Left ventricle myocardium inferior (tissue), 1 donor: ENCODE data around the gene PCNX3. TPM values are rescaled to one million over a fixed set of nuclear protein-coding genes. Genes with fewer than 3 reads are reported as not detected.

Source experiments
- DNase-seq: peaks from one replicate; pipeline ENCODE4 v3.0.0-alpha.2; 2020
- H3K27ac ChIP-seq: fragments of 200-600 bp; replicated peaks from 2 replicates; pipeline ENCODE4 v1.8.0; 2021
- H3K27me3 ChIP-seq: fragments of 200-600 bp; 2 replicates; pipeline ENCODE4 v1.8.0; 2021; ENCODE audit warnings: low read depth
- H3K36me3 ChIP-seq: fragments of 200-600 bp; 2 replicates; pipeline ENCODE4 v1.8.0; 2021
- H3K4me1 ChIP-seq: fragments of 200-600 bp; 2 replicates; pipeline ENCODE4 v1.8.0; 2021
- H3K4me3 ChIP-seq: fragments of 200-600 bp; 2 replicates; pipeline ENCODE4 v1.8.0; 2021; ENCODE audit warnings: mild to moderate bottlenecking, moderate library complexity
- H3K9me3 ChIP-seq: fragments of 200-600 bp; replicated peaks from 2 replicates; pipeline ENCODE4 v1.8.0; 2021
- CTCF ChIP-seq: fragments of 200-600 bp; IDR thresholded peaks from 2 replicates; pipeline ENCODE4 v1.8.0; 2021; ENCODE audit warnings: antibody characterized with exemption, mild to moderate bottlenecking, borderline replicate concordance
- intact Hi-C: fragments of 100-400 bp; cut with micrococcal nuclease; formaldehyde crosslinking; loops from one replicate; pipeline ENCODE4 v1.11.0; 2022
- microRNA-seq: library from miRNA; unstranded; fragments of <30 nt; microRNA quantifications from one replicate; pipeline ENCODE4 v1.2.0, GENCODE V29; 2020
- total RNA-seq: library from RNA; stranded (reverse); fragmentation: NEBNext Ultra II Directional; extraction: Animal tissue kit (Norgen Biotek cat#: 25700); gene quantifications from one replicate; pipeline ENCODE4 v1.2.1, GENCODE V29; 2021
- donor health status: DM: no; HTN: yes; CAD: no; lungs with severe emphysema.

The PCNX3 gene
- total RNA-seq, 1 donor from 2014 or later, result 11.9 TPM

- Histone ChIP-seq H3K4me3 (no peak overlapping the region), H3K27ac (peak overlapping the region; percentile 19), H3K4me1 (peaks cover 3% of the 10 kb centered on the region), H3K27me3 (no peaks in the 10 kb centered on the region), H3K36me3 (no peaks in the 10 kb centered on the region), H3K9me3 (no peaks in the 10 kb centered on the region)
- intact Hi-C loops, result no loop called here
- no peak for DNase-seq
- TF ChIP-seq CTCF, result no peak
Observed at GRCh38 chr11:65685981-65686380, 70.4 kb downstream of the PCNX3 start.

Small RNAs within 50 kb of the gene (microRNA-seq; reads per million reads assigned to microRNA genes)
- gene MIR4489 (not detected), gene MIR4690 (not detected)

Other genes starting within 250 kb of the PCNX3 start
- gene SLC25A45, start 233.1 kb upstream of the PCNX3 start, total RNA-seq, result 5.0 TPM
- gene FRMD8, start 229.1 kb upstream of the PCNX3 start, total RNA-seq, result 8.4 TPM
- gene NEAT1, start 193.0 kb upstream of the PCNX3 start, total RNA-seq, result 405 TPM
- gene MALAT1, start 116.7 kb upstream of the PCNX3 start, total RNA-seq, result 6,576 TPM
- gene SCYL1, start 90.7 kb upstream of the PCNX3 start, total RNA-seq, result 60.2 TPM
- 80.3 TPM for gene LTBP3, start 57.4 kb upstream of the PCNX3 start, total RNA-seq
- 21.1 TPM for gene ZNRD2, start 45.3 kb upstream of the PCNX3 start, total RNA-seq
- gene FAM89B, start 43.2 kb upstream of the PCNX3 start, total RNA-seq, result 40.9 TPM
- 69.5 TPM for gene EHBP1L1, start 39.7 kb upstream of the PCNX3 start, total RNA-seq
- 0.85 TPM for gene KCNK7, start 20.0 kb upstream of the PCNX3 start, total RNA-seq
- gene MAP3K11, start 1.6 kb upstream of the PCNX3 start, total RNA-seq, result 32.4 TPM
- 21.0 TPM for gene SIPA1, start 22.3 kb downstream of the PCNX3 start, total RNA-seq
- gene RELA, start 47.1 kb downstream of the PCNX3 start, total RNA-seq, result 33.8 TPM
- 47.0 TPM for gene KAT5, start 96.5 kb downstream of the PCNX3 start, total RNA-seq
- 39.7 TPM for gene RNASEH2C, start 105.0 kb downstream of the PCNX3 start, total RNA-seq
- 5.4 TPM for gene AP5B1, start 165.2 kb downstream of the PCNX3 start, total RNA-seq
- not detected for gene OVOL1, start 171.3 kb downstream of the PCNX3 start, total RNA-seq
- not detected for gene SNX32, start 218.2 kb downstream of the PCNX3 start, total RNA-seq
- gene CFL1, start 242.4 kb downstream of the PCNX3 start, total RNA-seq, result 299 TPM
- 31.5 TPM for gene MUS81, start 244.7 kb downstream of the PCNX3 start, total RNA-seq